B cell (primary cell): ENCODE results near the gene MELK. TPM values are rescaled to one million over a fixed set of nuclear protein-coding genes. Genes with fewer than 3 reads are reported as not detected.
"Not testable (repeated sequence)": the region's sequence is repeated elsewhere in the genome, so short reads cannot be mapped to it uniquely, and the experiment has no call there.

ENCODE experiments used
- ATAC-seq: fragments of 200-7000 bp; cut with Tn5 transposase; one replicate; pipeline ENCODE4 v1.10.0; 2021; ENCODE audit warnings: low read depth, mild to moderate bottlenecking, moderate number of reproducible peaks, moderate library complexity
- CTCF ChIA-PET: fragments of 350-600 bp; sonication (Branson Sonifier 250); formaldehyde crosslinking; loops from one replicate; lab custom pipeline; 2021; ENCODE audit warnings: antibody characterized with exemption, inconsistent platforms; lab: Charles Lee
- POLR2A ChIA-PET: fragments of 350-600 bp; sonication (Branson Sonifier 250); formaldehyde crosslinking; loops from one replicate; lab custom pipeline; 2021; ENCODE audit warnings: antibody characterized with exemption; lab: Charles Lee
- DNase-seq: peaks from one replicate; pipeline ENCODE4 v3.0.0; 2013
- H2AFZ ChIP-seq: 2 replicates; pipeline ENCODE4 v1.6.1; 2012; ENCODE audit warnings: mild to moderate bottlenecking, low read depth, low read length; ENCODE audit not compliant: insufficient read depth, poor library complexity, severe bottlenecking
- H3K27ac ChIP-seq, 2 donors: 1 replicate in 1 of 2; 2 replicates in 1 of 2; pipeline ENCODE4 v1.5.1; 2012 to 2013; ENCODE audit warnings: low read length in 2 of 2, mild to moderate bottlenecking in 2 of 2, moderate library complexity in 1 of 2
- H3K27me3 ChIP-seq, 4 experiments: fragments of 200-600 bp in 1 of 4; sonication (generic) in 1 of 4; replicated peaks in 1 of 4; 1 replicate in 2 of 4; 2 replicates in 2 of 4; pipeline versions ENCODE4 v1.6.1 to v1.7.0; 2013 to 2016; ENCODE audit warnings: low read length in 3 of 4, mild to moderate bottlenecking in 2 of 4, mixed read lengths in 1 of 4, moderate library complexity in 1 of 4; ENCODE audit not compliant: insufficient read depth in 4 of 4, control insufficient read depth in 3 of 4; ENCODE audit errors: control extremely low read depth in 1 of 4
- H3K36me3 ChIP-seq, 2 experiments: replicated peaks in 1 of 2; 1 replicate in 1 of 2; 2 replicates in 1 of 2; pipeline versions ENCODE4 v1.6.1 to v1.7.1; 2013; ENCODE audit warnings: low read length in 1 of 2; ENCODE audit not compliant: insufficient read depth in 2 of 2, control insufficient read depth in 1 of 2; ENCODE audit errors: control extremely low read depth in 1 of 2, extremely low read depth in 1 of 2
- H3K4me1 ChIP-seq, 2 donors: fragments of 200-600 bp in 1 of 2; sonication (generic) in 1 of 2; 1 replicate in 1 of 2; 2 replicates in 1 of 2; pipeline versions ENCODE4 v1.5.1 to v1.6.1; 2013 to 2017; ENCODE audit warnings: low read length in 2 of 2; ENCODE audit not compliant: control insufficient read depth in 2 of 2, insufficient read depth in 2 of 2
- H3K4me2 ChIP-seq: replicated peaks from 2 replicates; pipeline ENCODE3; 2012; ENCODE audit warnings: mild to moderate bottlenecking, low read depth, low read length; ENCODE audit not compliant: poor library complexity, severe bottlenecking
- H3K4me3 ChIP-seq, 5 experiments: fragments of 200-600 bp in 1 of 5; sonication (generic) in 1 of 5; 1 replicate in 3 of 5; 2 replicates in 2 of 5; pipeline versions ENCODE4 v1.5.1 to v1.7.0; 2011 to 2016; ENCODE audit warnings: low read length in 4 of 5, mild to moderate bottlenecking in 4 of 5, low read depth in 2 of 5, control low read depth in 1 of 5, moderate library complexity in 1 of 5; ENCODE audit not compliant: insufficient read depth in 1 of 5; ENCODE audit errors: control extremely low read depth in 1 of 5, extremely low read depth in 1 of 5
- H3K79me2 ChIP-seq: fragments of 200-600 bp; sonication (generic); one replicate; pipeline ENCODE4 v1.6.0; 2016; ENCODE audit warnings: low read length; ENCODE audit not compliant: control insufficient read depth, insufficient read depth
- H3K9ac ChIP-seq: fragments of 200-600 bp; sonication (generic); 2 replicates; pipeline ENCODE4 v1.6.1; 2017; ENCODE audit warnings: mild to moderate bottlenecking, low read length, moderate library complexity
- H3K9me3 ChIP-seq, 3 donors: one replicate each; pipeline versions ENCODE4 v1.6.1 to v1.7.1; 2013; ENCODE audit warnings: low read length in 2 of 3; ENCODE audit not compliant: control insufficient read depth in 2 of 3, insufficient read depth in 1 of 3; ENCODE audit errors: control extremely low read depth in 1 of 3
- H4K20me1 ChIP-seq: 2 replicates; pipeline ENCODE4 v1.6.0; 2012; ENCODE audit warnings: mild to moderate bottlenecking, low read length; ENCODE audit not compliant: insufficient read depth, control insufficient read depth, poor library complexity, severe bottlenecking
- H3K27ac Mint-ChIP-seq: one replicate; pipeline ENCODE4 v1.8.0; 2021; ENCODE audit warnings: mixed read lengths
- H3K27me3 Mint-ChIP-seq: one replicate; pipeline ENCODE4 v1.8.0; 2021; ENCODE audit warnings: mixed read lengths
- H3K4me1 Mint-ChIP-seq: one replicate; pipeline ENCODE4 v1.8.0; 2021; ENCODE audit warnings: mixed read lengths
- H3K4me3 Mint-ChIP-seq: one replicate; pipeline ENCODE4 v1.8.0; 2021; ENCODE audit warnings: mixed read lengths
- H3K9me3 Mint-ChIP-seq: one replicate; pipeline ENCODE4 v1.8.0; 2022; ENCODE audit warnings: mixed read lengths; ENCODE audit not compliant: insufficient read depth
- EZH2 ChIP-seq: IDR thresholded peaks from 2 replicates; pipeline ENCODE4 v1.6.1; 2012; ENCODE audit warnings: borderline replicate concordance, low read depth, mild to moderate bottlenecking, moderate library complexity, low read length; ENCODE audit not compliant: insufficient read depth, poor library complexity, severe bottlenecking
- WGBS: methylation state at CpG from one replicate; pipeline ENCODE4 v1.1.5; 2013; ENCODE audit warnings: missing lambda C conversion rate; ENCODE audit not compliant: insufficient coverage; 5-methylcytosine and 5-hydroxymethylcytosine counted together
- intact Hi-C: fragments of 100-400 bp; cut with micrococcal nuclease; formaldehyde crosslinking; loops from one replicate; pipeline ENCODE4 v1.10.0; 2022
- polyA plus RNA-seq: library from polyadenylated mRNA; depleted of rRNA; stranded (reverse); fragments of >200 nt; gene quantifications from 2 replicates; pipeline ENCODE4 v1.2.3, GENCODE V29; 2012
- total RNA-seq, 2 donors: library from RNA; stranded (reverse); fragments of 120-200 nt in 1 of 2; gene quantifications; 1 replicate in 1 of 2; 2 replicates in 1 of 2; pipeline versions ENCODE4 v1.2.3 to v1.2.4, GENCODE V29; 2013 to 2022
- TF ChIP-seq, protein P1 (sequence below): fragments of 200-600 bp; IDR thresholded peaks from one replicate; pipeline ENCODE4 v1.8.0; 2022; ENCODE audit warnings: antibody characterized with exemption, mild to moderate bottlenecking

Gene MELK
- total and polyA plus RNA-seq, 2 donors (not counting 1 experiment from before 2014, with no cell fraction given), result 0.17 to 0.18 TPM

DNA sequence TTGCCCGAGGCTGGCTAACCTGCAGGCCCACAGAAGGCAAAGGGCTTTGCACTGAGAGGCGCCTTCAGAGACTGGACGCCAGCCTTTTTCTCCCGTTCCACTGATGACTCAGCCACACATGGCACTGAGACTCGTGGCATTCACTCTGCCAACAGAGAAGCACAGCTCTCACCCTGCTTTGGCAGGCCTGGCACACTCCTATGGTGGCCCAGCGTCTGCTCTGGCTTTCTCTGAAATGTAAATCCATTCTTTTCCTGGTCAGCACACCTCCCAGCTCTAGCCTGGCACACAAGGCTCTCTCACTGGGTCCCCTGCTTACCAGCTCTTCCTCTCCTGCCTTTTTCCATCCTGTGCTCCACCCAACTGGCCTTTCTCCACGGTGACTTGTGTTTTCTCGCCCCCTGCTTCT lies 5.9 kb upstream of the MELK start:
- CTCF ChIA-PET, result interaction anchor here (0.5 to 3.0 kb wide), 2 partner anchors 10 to 377 kb away, joined by 3 to 9 read pairs; no protein-coding TSS in a partner anchor
- POLR2A ChIA-PET, result no interaction called here
- H3K4me1 ChIP-seq, result no peaks in the 10 kb centered on the region

DNA sequence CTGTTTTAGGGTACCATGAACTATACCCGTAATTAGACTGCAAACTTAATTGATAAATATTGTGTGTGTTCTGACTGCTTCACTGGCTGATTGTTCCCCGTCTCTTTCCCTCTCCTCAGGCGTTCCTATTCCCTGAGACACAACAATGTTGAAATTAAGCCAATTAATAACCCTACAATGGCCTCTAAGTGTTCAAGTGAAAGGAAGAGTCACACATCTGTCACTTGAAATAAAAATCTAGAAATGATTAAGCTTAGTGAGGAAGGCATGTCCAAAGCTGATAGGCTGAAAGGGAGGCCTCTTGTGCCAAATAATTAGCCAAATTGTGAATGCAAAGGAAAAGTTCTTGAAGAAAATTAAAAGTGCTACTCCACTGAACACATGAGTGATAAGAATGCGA lies 4.0 kb upstream of the MELK start:
- H3K4me1 ChIP-seq, result peaks cover 6 to 13% of the 10 kb centered on the region in 2 donors
- peaks cover 11% of the 10 kb centered on the region for H3K4me1 Mint-ChIP-seq
- H2AFZ ChIP-seq, H3K27ac Mint-ChIP-seq, H3K4me2 ChIP-seq, ATAC-seq, H4K20me1 ChIP-seq, H3K79me2 ChIP-seq, H3K27me3 ChIP-seq, H3K9me3 Mint-ChIP-seq, POLR2A ChIA-PET, DNase-seq, H3K36me3 ChIP-seq, intact Hi-C loops, H3K27ac ChIP-seq, H3K4me3 ChIP-seq, H3K9me3 ChIP-seq, H3K27me3 Mint-ChIP-seq, H3K4me3 Mint-ChIP-seq, H3K9ac ChIP-seq: not testable (repeated sequence)
- no CpG with 5 or more reads among the region's 4 CpGs for WGBS
- CTCF ChIA-PET, result interaction anchor here (1.9 to 2.3 kb wide), 2 partner anchors 13 to 14 kb away, joined by 6 to 11 read pairs; no protein-coding TSS in a partner anchor

More for the DNA sequence above, 5.9 kb upstream of the MELK start:
- no peaks in the 10 kb centered on the region for H3K36me3 ChIP-seq
- DNase-seq (no peak), ATAC-seq (no peak)
- no peak overlapping the region for H2AFZ ChIP-seq
- H4K20me1 ChIP-seq, result no peaks in the 10 kb centered on the region
- no peaks in the 10 kb centered on the region for H3K27me3 ChIP-seq
- Mint-ChIP-seq H3K27ac (no peak overlapping the region), H3K9me3 (no peaks in the 10 kb centered on the region), H3K4me3 (no peak overlapping the region), H3K4me1 (no peaks in the 10 kb centered on the region), H3K27me3 (peaks cover 4% of the 10 kb centered on the region)
- no peak overlapping the region for H3K4me3 ChIP-seq
- no peaks in the 10 kb centered on the region for H3K9me3 ChIP-seq
- no peak overlapping the region for H3K27ac ChIP-seq
- 96% methylated on average over 8 of the region's 8 CpGs for WGBS
- H3K9ac ChIP-seq, result no peak overlapping the region
- H3K79me2 ChIP-seq, result no peaks in the 10 kb centered on the region
- TF ChIP-seq EZH2, result no peak
- TF ChIP-seq, protein P1, sequence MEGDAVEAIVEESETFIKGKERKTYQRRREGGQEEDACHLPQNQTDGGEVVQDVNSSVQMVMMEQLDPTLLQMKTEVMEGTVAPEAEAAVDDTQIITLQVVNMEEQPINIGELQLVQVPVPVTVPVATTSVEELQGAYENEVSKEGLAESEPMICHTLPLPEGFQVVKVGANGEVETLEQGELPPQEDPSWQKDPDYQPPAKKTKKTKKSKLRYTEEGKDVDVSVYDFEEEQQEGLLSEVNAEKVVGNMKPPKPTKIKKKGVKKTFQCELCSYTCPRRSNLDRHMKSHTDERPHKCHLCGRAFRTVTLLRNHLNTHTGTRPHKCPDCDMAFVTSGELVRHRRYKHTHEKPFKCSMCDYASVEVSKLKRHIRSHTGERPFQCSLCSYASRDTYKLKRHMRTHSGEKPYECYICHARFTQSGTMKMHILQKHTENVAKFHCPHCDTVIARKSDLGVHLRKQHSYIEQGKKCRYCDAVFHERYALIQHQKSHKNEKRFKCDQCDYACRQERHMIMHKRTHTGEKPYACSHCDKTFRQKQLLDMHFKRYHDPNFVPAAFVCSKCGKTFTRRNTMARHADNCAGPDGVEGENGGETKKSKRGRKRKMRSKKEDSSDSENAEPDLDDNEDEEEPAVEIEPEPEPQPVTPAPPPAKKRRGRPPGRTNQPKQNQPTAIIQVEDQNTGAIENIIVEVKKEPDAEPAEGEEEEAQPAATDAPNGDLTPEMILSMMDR, result no peak
- intact Hi-C loops, result no loop called here
- H3K4me2 ChIP-seq, result no peak overlapping the region
